ENCODE measurements around the gene NFAT5. TPM values are rescaled to one million over a fixed set of nuclear protein-coding genes. Genes with fewer than 3 reads are reported as not detected.
A peak's percentile ranks its signal among the peaks of the same experiment; 100 is the strongest.

The NFAT5 gene
- total and polyA plus RNA-seq, 9 of the 15 experiments (the other 6 are each of a cell fraction or from before 2014, with no cell fraction given) = 0.78 to 20.5 (median 12.4) TPM

DNA sequence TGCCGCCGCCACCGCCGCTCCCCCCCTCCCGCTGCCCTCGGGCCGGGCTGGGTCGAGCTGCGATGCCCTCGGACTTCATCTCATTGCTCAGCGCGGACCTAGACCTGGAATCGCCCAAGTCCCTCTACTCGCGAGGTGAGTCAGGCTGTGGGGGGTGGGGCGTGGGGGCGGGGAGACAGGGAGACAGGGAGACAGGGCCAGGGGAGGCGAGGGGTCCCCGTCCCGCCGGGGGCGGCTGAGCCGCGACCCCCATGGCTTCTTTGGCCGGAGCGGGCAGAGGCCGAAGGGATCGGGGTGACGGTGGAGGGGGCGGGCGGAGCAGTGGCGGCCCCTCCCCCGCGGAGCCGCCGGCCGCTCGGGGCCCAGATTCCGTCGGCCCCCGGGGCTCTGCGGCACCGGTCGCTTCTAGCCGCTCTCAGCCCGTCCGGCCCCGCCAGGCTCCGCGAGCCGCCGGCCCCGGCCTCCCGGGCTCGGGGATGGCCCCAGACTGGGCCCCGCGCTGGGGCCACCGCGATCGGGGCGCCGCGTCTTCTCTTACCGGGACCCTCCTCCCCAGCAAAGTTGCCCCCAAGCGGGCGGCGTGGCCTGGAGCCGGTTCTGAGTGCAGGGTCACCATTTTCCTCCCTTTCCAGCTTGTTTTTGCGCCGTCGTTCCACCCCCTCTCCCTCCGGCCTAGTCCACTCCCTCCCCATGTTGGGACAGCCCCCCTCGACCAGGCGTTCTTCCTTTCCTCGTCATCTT, 644 bp downstream of the NFAT5 start (continued):
- TF ChIP-seq ZNF318 (IDR thresholded peaks at IDR 0.05; ENCODE audit: borderline replicate concordance in 1 of 2, low read depth in 1 of 2) = no peak
- TF ChIP-seq EGR1 (conservative IDR thresholded peaks at IDR 0.05) = peak; percentile 4; the same call in 1 of the 2 replicates
- no peak for TF ChIP-seq RNF219 (CRISPR knock-in tag; IDR thresholded peaks at IDR 0.05)
- no peak for TF ChIP-seq ARHGAP35 (IDR thresholded peaks at IDR 0.05; ENCODE audit: partially characterized antibody)
- TF ChIP-seq CHD1 (IDR thresholded peaks at IDR 0.05; ENCODE audit: low read length) = peak; percentile 85
- TF ChIP-seq SIN3B (IDR thresholded peaks at IDR 0.05; ENCODE audit: low read depth) = peak; percentile 39; the same call in 1 of the 2 replicates
- no peak for TF ChIP-seq ELK3 (CRISPR knock-in tag; IDR thresholded peaks at IDR 0.05)
- no peak for TF ChIP-seq TEAD1 (CRISPR knock-in tag; IDR thresholded peaks at IDR 0.05)
- TF ChIP-seq NCOA4 (IDR thresholded peaks at IDR 0.05; ENCODE audit: partially characterized antibody) = no peak
- no peak for TF ChIP-seq FOXJ2 (tag; IDR thresholded peaks at IDR 0.05)
- no peak for TF ChIP-seq TGIF2 (CRISPR knock-in tag; IDR thresholded peaks at IDR 0.05)
- no peak for TF ChIP-seq GABPA (tag; conservative IDR thresholded peaks at IDR 0.05; ENCODE audit: low read depth)
- TF ChIP-seq, protein P1, sequence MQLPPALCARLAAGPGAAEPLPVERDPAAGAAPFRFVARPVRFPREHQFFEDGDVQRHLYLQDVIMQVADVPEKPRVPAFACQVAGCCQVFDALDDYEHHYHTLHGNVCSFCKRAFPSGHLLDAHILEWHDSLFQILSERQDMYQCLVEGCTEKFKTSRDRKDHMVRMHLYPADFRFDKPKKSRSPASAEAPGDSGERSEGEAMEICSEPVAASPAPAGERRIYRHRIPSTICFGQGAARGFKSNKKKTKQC (CRISPR knock-in tag; IDR thresholded peaks at IDR 0.05) = no peak
- no peak for TF ChIP-seq ZNF695 (CRISPR knock-in tag; IDR thresholded peaks at IDR 0.05)
- 0 out of 2 replicates have a peak, but pooled peaks have one; percentile 23 for TF ChIP-seq ZNF197 (CRISPR knock-in tag; IDR thresholded peaks at IDR 0.05; ENCODE audit: low read depth)

All from K562 (cell line).